Trophoblast cell (in vitro differentiated cells and primary cell): ENCODE measurements around the gene EPHA1.

ENCODE experiments used
- DNase-seq, 2 donors: peaks; one replicate each; pipeline ENCODE4 v3.0.0-alpha.2; 2016
- H2AFZ ChIP-seq: 2 replicates; pipeline ENCODE4 v1.6.1; 2013; ENCODE audit warnings: low read length, moderate library complexity, mild to moderate bottlenecking; ENCODE audit not compliant: insufficient read depth, poor library complexity
- H2AK5ac ChIP-seq: 2 replicates; pipeline ENCODE4 v1.6.1; 2013; ENCODE audit warnings: mild to moderate bottlenecking, low read length
- H2BK120ac ChIP-seq: 2 replicates; pipeline ENCODE4 v1.6.1; 2013; ENCODE audit warnings: low read length, mild to moderate bottlenecking, moderate library complexity; ENCODE audit not compliant: insufficient read depth, poor library complexity
- H2BK12ac ChIP-seq: 2 replicates; pipeline ENCODE4 v1.6.1; 2013; ENCODE audit warnings: mild to moderate bottlenecking, low read length, moderate library complexity
- H2BK5ac ChIP-seq: 2 replicates; pipeline ENCODE4 v1.6.1; 2013; ENCODE audit warnings: low read length, low read depth, moderate library complexity, mild to moderate bottlenecking; ENCODE audit not compliant: poor library complexity
- H3K14ac ChIP-seq: 2 replicates; pipeline ENCODE4 v1.6.1; 2013; ENCODE audit warnings: mild to moderate bottlenecking, low read length
- H3K18ac ChIP-seq: 2 replicates; pipeline ENCODE4 v1.6.1; 2013; ENCODE audit warnings: mild to moderate bottlenecking, low read length
- H3K23ac ChIP-seq: 2 replicates; pipeline ENCODE4 v1.6.1; 2013; ENCODE audit warnings: low read length
- H3K27ac ChIP-seq: 2 replicates; pipeline ENCODE4 v1.5.1; 2013; ENCODE audit warnings: low read depth, mild to moderate bottlenecking, inconsistent platforms, low read length, moderate library complexity
- H3K27me3 ChIP-seq: 2 replicates; pipeline ENCODE4 v1.6.1; 2013; ENCODE audit warnings: inconsistent platforms, mild to moderate bottlenecking, low read length, moderate library complexity; ENCODE audit not compliant: insufficient read depth
- H3K36me3 ChIP-seq, 2 experiments: 1 replicate in 1 of 2; 2 replicates in 1 of 2; pipeline ENCODE4 v1.6.1; 2013; ENCODE audit warnings: low read length in 2 of 2, mild to moderate bottlenecking in 2 of 2, moderate library complexity in 1 of 2; ENCODE audit not compliant: insufficient read depth in 2 of 2, control insufficient read depth in 1 of 2
- H3K4ac ChIP-seq: 2 replicates; pipeline ENCODE4 v1.6.1; 2013; ENCODE audit warnings: low read depth, mild to moderate bottlenecking, low read length, moderate library complexity
- H3K4me1 ChIP-seq, 2 experiments: 1 replicate in 1 of 2; 2 replicates in 1 of 2; pipeline ENCODE4 v1.6.1; 2013; ENCODE audit warnings: low read length in 2 of 2, mild to moderate bottlenecking in 2 of 2, moderate library complexity in 1 of 2; ENCODE audit not compliant: insufficient read depth in 2 of 2, control insufficient read depth in 1 of 2
- H3K4me2 ChIP-seq: 2 replicates; pipeline ENCODE4 v1.6.1; 2013; ENCODE audit warnings: inconsistent platforms, mild to moderate bottlenecking, low read length, moderate library complexity
- H3K4me3 ChIP-seq: 2 replicates; pipeline ENCODE4 v1.5.1; 2013; ENCODE audit warnings: mild to moderate bottlenecking, low read depth, low read length, inconsistent platforms
- H3K79me1 ChIP-seq: one replicate; pipeline ENCODE4 v1.6.1; 2013; ENCODE audit warnings: low read length
- H3K79me2 ChIP-seq: 2 replicates; pipeline ENCODE4 v1.6.1; 2013; ENCODE audit warnings: low read length, mild to moderate bottlenecking; ENCODE audit not compliant: control insufficient read depth, insufficient read depth, poor library complexity
- H3K9ac ChIP-seq: 2 replicates; pipeline ENCODE4 v1.6.1; 2013; ENCODE audit warnings: mild to moderate bottlenecking, low read length
- H3K9me3 ChIP-seq: 2 replicates; pipeline ENCODE4 v1.6.1; 2013; ENCODE audit warnings: low read depth, mild to moderate bottlenecking, control low read depth, inconsistent platforms, low read length; ENCODE audit not compliant: insufficient read depth
- H4K12ac ChIP-seq: 2 replicates; pipeline ENCODE4 v1.6.1; 2013; ENCODE audit warnings: low read depth, mild to moderate bottlenecking, low read length, moderate library complexity
- H4K8ac ChIP-seq: 2 replicates; pipeline ENCODE4 v1.6.1; 2013; ENCODE audit warnings: low read depth, mild to moderate bottlenecking, low read length, moderate library complexity
- H4K91ac ChIP-seq: one replicate; pipeline ENCODE4 v1.6.1; 2013; ENCODE audit warnings: low read depth, mild to moderate bottlenecking, low read length, moderate library complexity
- WGBS: extraction: QIAGEN DNeasy Blood & Tissue Kit; methylation state at CpG from one replicate; pipeline ENCODE4 v1.1.7; 2013; ENCODE audit warnings: missing lambda C conversion rate; ENCODE audit not compliant: insufficient read length, insufficient coverage; ENCODE audit errors: extremely low coverage; 5-methylcytosine and 5-hydroxymethylcytosine counted together

The EPHA1 gene

GRCh38 chr7:143390104-143390772 lies 18.4 kb downstream of the EPHA1 start:
- no peak for DNase-seq
- Histone ChIP-seq H4K12ac (no peak overlapping the region), H3K9ac (no peak overlapping the region), H2BK120ac (no peak overlapping the region), H3K9me3 (peaks cover 3% of the 10 kb centered on the region), H3K23ac (no peak overlapping the region), H3K14ac (no peak overlapping the region), H2AFZ (no peak overlapping the region), H4K8ac (no peak overlapping the region), H3K4ac (no peak overlapping the region), H3K4me1 (peaks cover 2 to 17% of the 10 kb centered on the region in 2 experiments), H3K27ac (no peak overlapping the region), H3K18ac (no peak overlapping the region), H3K79me2 (peaks cover 2% of the 10 kb centered on the region), H2AK5ac (no peak overlapping the region), H3K36me3 (peaks cover 82 to 87% of the 10 kb centered on the region in 2 experiments), H4K91ac (no peak overlapping the region), H3K27me3 (no peaks in the 10 kb centered on the region), H2BK12ac (no peak overlapping the region), H2BK5ac (no peak overlapping the region), H3K79me1 (no peaks in the 10 kb centered on the region), H3K4me2 (no peak overlapping the region), H3K4me3 (no peak overlapping the region)
- WGBS: no CpG with 5 or more reads among the region's 10 CpGs

- no peaks in the 10 kb centered on the region for H3K27me3 ChIP-seq
- H3K4me3 ChIP-seq: no peak overlapping the region
- no peak overlapping the region for H3K27ac ChIP-seq
- H3K79me2 ChIP-seq: peaks cover 8% of the 10 kb centered on the region
- H2AFZ ChIP-seq: no peak overlapping the region
- H3K23ac ChIP-seq: no peak overlapping the region
- H3K4me2 ChIP-seq: no peak overlapping the region
- no peak overlapping the region for H3K14ac ChIP-seq
- no peak overlapping the region for H3K18ac ChIP-seq
- no peak overlapping the region for H2BK12ac ChIP-seq
- H2BK120ac ChIP-seq: no peak overlapping the region
- peaks cover 7 to 24% of the 10 kb centered on the region in 2 experiments for H3K4me1 ChIP-seq
- no peak overlapping the region for H3K4ac ChIP-seq
- H3K79me1 ChIP-seq: no peaks in the 10 kb centered on the region
- peaks cover 3% of the 10 kb centered on the region for H3K9me3 ChIP-seq
- no peak overlapping the region for H4K12ac ChIP-seq
- no peak overlapping the region for H4K8ac ChIP-seq
- no peak overlapping the region for H2BK5ac ChIP-seq
- H3K36me3 ChIP-seq: peaks cover 80 to 86% of the 10 kb centered on the region in 2 experiments
- DNase-seq: no peak
- no CpG with 5 or more reads among the region's 15 CpGs for WGBS
- H4K91ac ChIP-seq: no peak overlapping the region
- H3K9ac ChIP-seq: no peak overlapping the region
- H2AK5ac ChIP-seq: no peak overlapping the region
These were observed 19.1 kb downstream of the EPHA1 start for GRCh38 chr7:143389316-143390103.

GRCh38 chr7:143388491-143389101 lies 20.1 kb downstream of the EPHA1 start:
- peaks cover 13% of the 10 kb centered on the region for H3K79me2 ChIP-seq
- no peak overlapping the region for H3K23ac ChIP-seq
- H2BK5ac ChIP-seq: no peak overlapping the region
- no peak overlapping the region for H2AFZ ChIP-seq
- H3K9me3 ChIP-seq: peaks cover 3% of the 10 kb centered on the region
- no peak overlapping the region for H3K14ac ChIP-seq
- WGBS: no CpG with 5 or more reads among the region's 28 CpGs
- H4K8ac ChIP-seq: no peak overlapping the region
- no peak overlapping the region for H3K27ac ChIP-seq
- H3K36me3 ChIP-seq: peaks cover 80 to 88% of the 10 kb centered on the region in 2 experiments
- H2AK5ac ChIP-seq: no peak overlapping the region
- H3K27me3 ChIP-seq: no peaks in the 10 kb centered on the region
- no peak overlapping the region for H3K9ac ChIP-seq
- no peak overlapping the region for H4K12ac ChIP-seq
- no peak overlapping the region for H3K4me3 ChIP-seq
- no peak overlapping the region for H3K4me2 ChIP-seq
- H3K79me1 ChIP-seq: peaks cover under 1% of the 10 kb centered on the region
- no peak overlapping the region for H4K91ac ChIP-seq
- no peak overlapping the region for H3K18ac ChIP-seq
- H3K4me1 ChIP-seq: peaks cover 15 to 32% of the 10 kb centered on the region in 2 experiments
- no peak overlapping the region for H2BK120ac ChIP-seq
- no peak for DNase-seq
- H2BK12ac ChIP-seq: no peak overlapping the region
- no peak overlapping the region for H3K4ac ChIP-seq

- no peak overlapping the region for H3K9ac ChIP-seq
- no CpG with 5 or more reads among the region's 10 CpGs for WGBS
- H3K4ac ChIP-seq: no peak overlapping the region
- no peak overlapping the region for H3K27ac ChIP-seq
- H3K4me3 ChIP-seq: no peak overlapping the region
- H3K23ac ChIP-seq: no peak overlapping the region
- H4K91ac ChIP-seq: no peak overlapping the region
- no peak overlapping the region for H3K14ac ChIP-seq
- H3K4me1 ChIP-seq: peaks cover 20 to 37% of the 10 kb centered on the region in 2 experiments
- H3K18ac ChIP-seq: no peak overlapping the region
- H2BK5ac ChIP-seq: no peak overlapping the region
- H3K36me3 ChIP-seq: peaks cover 80 to 88% of the 10 kb centered on the region in 2 experiments
- H3K9me3 ChIP-seq: peaks cover 3% of the 10 kb centered on the region
- no peak overlapping the region for H2BK120ac ChIP-seq
- no peak overlapping the region for H2AFZ ChIP-seq
- H3K79me2 ChIP-seq: peaks cover 18% of the 10 kb centered on the region
- no peak overlapping the region for H2BK12ac ChIP-seq
- no peaks in the 10 kb centered on the region for H3K27me3 ChIP-seq
- peaks cover 3% of the 10 kb centered on the region for H3K79me1 ChIP-seq
- H3K4me2 ChIP-seq: no peak overlapping the region
- no peak overlapping the region for H4K12ac ChIP-seq
- no peak overlapping the region for H4K8ac ChIP-seq
- DNase-seq: no peak
- H2AK5ac ChIP-seq: no peak overlapping the region
These were observed 20.6 kb downstream of the EPHA1 start for GRCh38 chr7:143388051-143388450.
